Activated naive CD8-positive, alpha-beta T cell treated with anti-CD3 and anti-CD28 coated beads, Interleukin-2, amount 50 U/mL, for 24 hours (primary cell): ENCODE measurements around the gene STRA8.

Experiments used
- ATAC-seq: fragments of 150-1000 bp; cut with Tn5 transposase; one replicate; pipeline ENCODE4 v1.10.0; 2021
- DNase-seq: peaks from one replicate; pipeline ENCODE4 v3.0.0; 2021
- H3K27ac Mint-ChIP-seq: one replicate; pipeline ENCODE4 v1.8.0; 2021; ENCODE audit warnings: mild to moderate bottlenecking, mixed read lengths
- H3K27me3 Mint-ChIP-seq: one replicate; pipeline ENCODE4 v1.8.0; 2021; ENCODE audit warnings: mixed read lengths
- H3K36me3 Mint-ChIP-seq: one replicate; pipeline ENCODE4 v1.8.0; 2021; ENCODE audit warnings: low read depth, mixed read lengths
- H3K4me1 Mint-ChIP-seq: one replicate; pipeline ENCODE4 v1.8.0; 2021; ENCODE audit warnings: mixed read lengths
- H3K4me3 Mint-ChIP-seq: one replicate; pipeline ENCODE4 v1.8.0; 2021; ENCODE audit warnings: mild to moderate bottlenecking, moderate library complexity, mixed read lengths
- H3K9me3 Mint-ChIP-seq: one replicate; pipeline ENCODE4 v1.8.0; 2021; ENCODE audit warnings: mixed read lengths

STRA8 gene

DNA sequence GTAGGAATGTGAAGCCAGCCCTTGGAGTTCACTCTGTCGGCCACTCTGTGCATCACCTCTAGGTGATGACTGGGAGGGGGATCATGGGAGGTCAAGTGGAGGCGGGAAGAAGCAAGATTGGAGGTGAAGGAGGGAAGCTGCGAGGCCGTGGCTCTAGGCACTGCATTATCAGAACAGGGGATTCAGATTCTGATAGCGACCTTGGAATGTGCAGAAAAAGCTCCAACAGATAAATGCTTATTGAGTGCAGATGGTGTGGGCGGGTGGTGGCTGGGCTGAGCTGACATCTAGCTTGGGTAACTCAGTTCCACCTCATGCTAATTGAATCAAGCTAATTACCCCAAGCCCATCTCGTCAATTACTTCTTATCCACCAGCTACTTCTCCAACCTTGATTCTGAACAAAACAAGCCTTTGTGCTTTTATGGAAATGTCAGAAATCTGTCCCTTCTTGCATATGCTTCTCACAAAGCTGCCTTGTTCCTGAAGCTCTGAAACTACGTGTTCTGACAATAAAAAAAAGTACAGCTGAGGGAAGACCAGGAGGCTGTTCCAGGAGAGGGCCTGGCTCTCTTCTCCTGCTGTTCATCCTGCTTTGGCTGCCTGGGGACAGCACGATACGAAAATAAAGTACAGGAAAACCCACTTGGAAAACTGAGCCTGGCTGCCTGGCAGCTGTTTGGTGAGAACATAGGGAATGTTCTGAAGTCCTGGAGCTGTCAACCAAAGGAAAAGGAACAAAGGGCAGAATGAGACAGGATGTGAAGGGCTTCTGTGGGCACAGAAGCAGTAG lies 27.5 kb downstream of the STRA8 start:
- no peaks in the 10 kb centered on the region for H3K4me1 Mint-ChIP-seq
- peaks cover 10% of the 10 kb centered on the region for H3K9me3 Mint-ChIP-seq
- DNase-seq (no peak), ATAC-seq (no peak)
- H3K27ac Mint-ChIP-seq = no peak overlapping the region
- H3K36me3 Mint-ChIP-seq = no peaks in the 10 kb centered on the region
- H3K27me3 Mint-ChIP-seq = no peaks in the 10 kb centered on the region
- H3K4me3 Mint-ChIP-seq = no peak overlapping the region

DNA sequence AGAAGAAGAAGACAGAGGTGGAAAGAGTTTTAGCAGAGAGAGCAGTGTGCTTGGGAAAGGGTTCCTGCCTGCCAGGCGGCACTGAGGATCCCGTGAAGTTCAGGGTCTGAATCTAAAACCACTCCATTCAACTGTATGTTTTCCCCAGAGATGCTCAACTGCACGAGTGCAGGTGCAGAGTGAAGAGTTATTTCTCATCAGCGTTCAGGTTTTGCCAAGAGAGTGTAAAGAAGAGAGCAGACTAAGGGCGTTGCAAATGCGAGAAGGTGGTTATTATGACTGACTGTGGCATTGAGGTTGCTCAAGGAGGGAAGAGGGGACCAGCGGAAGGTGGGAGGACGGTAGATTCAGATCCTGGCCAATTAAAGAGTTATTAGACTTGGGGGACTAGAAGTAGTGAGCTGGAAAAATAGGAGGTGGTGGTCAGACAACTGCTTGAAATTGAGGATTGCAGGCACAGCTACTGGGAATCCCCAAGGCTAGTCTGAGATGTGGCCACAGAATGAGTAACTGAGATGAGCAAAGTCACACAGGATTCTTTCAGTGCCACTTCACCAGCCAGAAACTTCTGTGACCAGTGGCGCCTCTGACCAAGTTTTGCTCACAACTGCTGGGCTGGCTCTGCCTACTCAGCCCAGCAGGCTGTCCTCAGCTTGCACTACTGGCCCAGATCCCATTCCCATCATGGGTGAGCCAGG lies 29.1 kb downstream of the STRA8 start:
- Mint-ChIP-seq H3K36me3 (no peaks in the 10 kb centered on the region), H3K27ac (no peak overlapping the region), H3K27me3 (peaks cover under 1% of the 10 kb centered on the region), H3K9me3 (peaks cover 10% of the 10 kb centered on the region), H3K4me1 (no peaks in the 10 kb centered on the region), H3K4me3 (no peak overlapping the region)
- DNase-seq (no peak), ATAC-seq (no peak)

- ATAC-seq (no peak), DNase-seq (no peak)
- no peak overlapping the region for H3K27ac Mint-ChIP-seq
- no peaks in the 10 kb centered on the region for H3K36me3 Mint-ChIP-seq
- no peak overlapping the region for H3K4me3 Mint-ChIP-seq
- H3K4me1 Mint-ChIP-seq = no peaks in the 10 kb centered on the region
- peaks cover 7% of the 10 kb centered on the region for H3K27me3 Mint-ChIP-seq
- peaks cover 10% of the 10 kb centered on the region for H3K9me3 Mint-ChIP-seq
Measured at GRCh38 chr7:135263321-135263970, 29.8 kb downstream of the STRA8 start.

GRCh38 chr7:135265637-135266036 lies 32.0 kb downstream of the STRA8 start:
- Mint-ChIP-seq H3K9me3 (peaks cover 10% of the 10 kb centered on the region), H3K4me3 (no peak overlapping the region), H3K4me1 (no peaks in the 10 kb centered on the region), H3K27ac (no peak overlapping the region), H3K36me3 (no peaks in the 10 kb centered on the region), H3K27me3 (peaks cover 11% of the 10 kb centered on the region)
- ATAC-seq = no peak
- no peak for DNase-seq

- Mint-ChIP-seq H3K36me3 (no peaks in the 10 kb centered on the region), H3K4me1 (no peaks in the 10 kb centered on the region), H3K4me3 (no peak overlapping the region), H3K9me3 (peaks cover under 1% of the 10 kb centered on the region), H3K27me3 (peaks cover 13% of the 10 kb centered on the region), H3K27ac (no peak overlapping the region)
- DNase-seq (no peak), ATAC-seq (no peak)
Measured at GRCh38 chr7:135269921-135270320, 36.3 kb downstream of the STRA8 start.

DNA sequence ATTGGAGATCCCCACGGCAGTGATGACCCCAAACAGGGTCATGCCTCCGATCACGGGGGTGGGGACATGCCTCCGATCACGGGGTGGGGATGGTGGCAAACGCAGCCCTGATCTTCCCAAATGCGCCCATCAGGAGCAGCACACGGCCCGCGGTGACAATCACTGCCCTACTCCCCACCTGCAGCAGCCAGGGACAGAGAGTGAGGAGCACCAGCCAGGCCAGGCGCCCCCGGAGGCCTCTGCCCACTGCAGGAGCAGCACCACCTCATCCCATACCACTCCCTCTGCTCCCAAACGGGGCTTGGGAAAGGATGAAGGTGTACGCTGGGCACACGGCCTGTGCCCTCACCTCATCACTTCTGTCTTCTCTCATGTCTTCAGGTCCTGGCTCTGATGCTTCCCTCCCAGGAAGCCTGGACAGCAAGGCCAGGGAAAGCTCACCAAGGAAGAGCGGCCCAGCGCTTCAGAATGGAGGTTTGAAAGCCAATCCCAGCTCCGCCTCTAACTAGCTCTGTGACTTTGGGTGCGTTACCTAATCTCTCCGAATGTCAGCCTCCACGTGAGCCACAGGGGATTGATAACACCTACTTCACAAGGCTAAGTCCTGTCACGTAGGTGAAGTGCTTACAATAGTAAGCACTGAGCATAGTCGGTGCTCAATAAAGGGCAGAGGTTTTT lies 37.1 kb downstream of the STRA8 start:
- Mint-ChIP-seq H3K4me1 (no peaks in the 10 kb centered on the region), H3K27ac (no peak overlapping the region), H3K36me3 (no peaks in the 10 kb centered on the region), H3K4me3 (no peak overlapping the region), H3K9me3 (no peaks in the 10 kb centered on the region), H3K27me3 (peaks cover 13% of the 10 kb centered on the region)
- DNase-seq (no peak), ATAC-seq (no peak)

DNA sequence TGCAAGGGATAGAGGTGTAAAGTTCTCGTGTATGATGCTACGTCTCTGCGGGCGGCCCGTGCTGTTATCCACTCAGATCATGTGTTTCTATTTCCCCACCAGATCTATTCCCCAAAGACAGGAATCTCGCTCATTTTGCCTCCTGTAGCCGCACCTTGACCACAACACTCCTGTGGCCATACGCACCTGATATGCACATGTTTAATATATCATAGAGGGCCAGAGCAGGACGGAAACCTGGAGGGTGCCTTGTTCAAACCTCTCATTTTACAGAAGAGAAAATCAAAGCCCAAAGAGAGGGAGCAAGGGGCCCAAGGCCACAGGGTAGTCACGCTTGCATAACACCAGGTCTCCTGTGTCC lies 37.6 kb downstream of the STRA8 start:
- H3K4me3 Mint-ChIP-seq = no peak overlapping the region
- ATAC-seq (no peak), DNase-seq (no peak)
- no peak overlapping the region for H3K27ac Mint-ChIP-seq
- peaks cover 13% of the 10 kb centered on the region for H3K27me3 Mint-ChIP-seq
- H3K4me1 Mint-ChIP-seq = no peaks in the 10 kb centered on the region
- no peaks in the 10 kb centered on the region for H3K36me3 Mint-ChIP-seq
- no peaks in the 10 kb centered on the region for H3K9me3 Mint-ChIP-seq

DNA sequence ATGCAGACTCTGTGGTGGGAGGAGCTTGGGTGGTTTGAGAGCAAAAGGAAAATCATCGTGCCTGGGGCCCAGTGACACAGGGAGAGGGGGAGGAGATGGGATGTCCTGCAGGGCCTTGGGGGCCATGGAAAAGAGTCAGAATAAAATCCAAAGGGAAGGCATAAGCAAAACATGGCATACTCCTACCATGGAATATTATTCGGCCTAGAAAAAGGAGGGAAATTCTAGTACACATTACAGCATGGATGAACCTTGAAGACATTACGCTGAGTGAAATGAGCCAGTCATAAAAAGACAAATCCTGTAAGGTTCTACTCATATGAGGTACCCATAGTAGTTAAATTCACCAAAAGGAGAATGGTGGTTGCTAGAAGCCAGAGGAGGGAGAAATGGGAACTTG lies 38.7 kb downstream of the STRA8 start:
- H3K4me1 Mint-ChIP-seq = no peaks in the 10 kb centered on the region
- peaks cover 13% of the 10 kb centered on the region for H3K27me3 Mint-ChIP-seq
- H3K36me3 Mint-ChIP-seq = no peaks in the 10 kb centered on the region
- no peak overlapping the region for H3K27ac Mint-ChIP-seq
- H3K9me3 Mint-ChIP-seq = no peaks in the 10 kb centered on the region
- ATAC-seq (no peak), DNase-seq (no peak)
- H3K4me3 Mint-ChIP-seq = no peak overlapping the region

DNA sequence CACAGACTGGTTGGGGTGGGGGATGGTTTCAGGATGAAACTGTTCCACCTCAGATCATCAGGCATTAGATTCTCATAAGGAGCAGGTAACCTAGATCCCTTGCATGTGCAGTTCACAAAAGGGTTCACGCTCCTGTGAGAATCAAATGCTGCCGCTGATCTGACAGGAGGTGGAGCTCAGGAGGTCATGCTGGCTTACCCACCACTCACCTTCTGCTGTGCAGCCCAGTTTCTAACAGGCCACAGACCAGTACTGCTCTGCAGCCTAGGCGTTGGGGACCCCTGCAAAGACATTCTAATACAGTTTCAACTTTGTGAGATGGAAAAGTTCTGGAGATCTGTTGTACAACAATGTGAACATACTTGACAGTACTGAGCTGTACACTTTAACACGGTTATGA lies 39.9 kb downstream of the STRA8 start:
- Mint-ChIP-seq H3K27me3 (peaks cover 5% of the 10 kb centered on the region), H3K36me3 (no peaks in the 10 kb centered on the region), H3K9me3 (no peaks in the 10 kb centered on the region), H3K4me1 (no peaks in the 10 kb centered on the region), H3K4me3 (no peak overlapping the region), H3K27ac (no peak overlapping the region)
- DNase-seq (no peak), ATAC-seq (no peak)

DNA sequence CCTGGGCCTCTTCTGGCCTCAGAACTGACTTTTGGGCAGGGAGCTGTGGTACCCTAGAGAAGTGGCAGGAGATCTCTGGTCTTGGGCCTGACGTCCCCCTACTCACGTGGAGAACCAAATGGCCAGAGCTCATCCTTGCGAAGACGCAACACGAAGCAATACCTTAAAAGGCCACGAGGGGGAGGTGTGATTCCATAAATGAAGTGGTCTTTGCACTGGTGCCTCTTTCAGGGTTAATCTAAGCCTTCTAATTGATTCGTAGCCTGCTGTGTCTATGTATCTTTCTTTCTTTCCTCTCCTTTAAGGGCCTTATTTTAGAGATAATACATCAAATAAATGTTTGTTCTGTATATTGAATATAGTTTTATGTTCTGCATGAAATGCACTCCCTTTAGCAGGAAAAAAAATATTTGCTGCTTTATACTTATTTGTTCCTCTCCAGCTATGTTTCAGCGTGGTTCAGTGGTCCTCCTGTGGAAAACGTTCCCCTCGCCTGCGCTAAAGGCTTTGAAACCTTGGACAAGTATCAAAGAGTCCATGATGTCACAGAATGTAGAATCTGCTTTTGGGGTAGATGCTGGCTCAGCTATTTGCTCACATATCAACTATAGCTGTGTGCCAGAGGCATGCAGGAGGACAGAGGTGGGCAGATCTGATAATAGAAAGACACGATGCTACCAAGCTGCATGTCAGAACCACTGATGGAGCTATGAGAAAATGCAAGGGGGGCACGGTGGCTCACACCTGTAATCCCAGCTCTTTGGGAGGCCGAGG lies 41.0 kb downstream of the STRA8 start:
- no peak overlapping the region for H3K27ac Mint-ChIP-seq
- H3K27me3 Mint-ChIP-seq = peaks cover 10% of the 10 kb centered on the region
- no peaks in the 10 kb centered on the region for H3K36me3 Mint-ChIP-seq

GRCh38 chr7:135275971-135276580 lies 42.4 kb downstream of the STRA8 start:
- peaks cover 17% of the 10 kb centered on the region for H3K27me3 Mint-ChIP-seq
- no peak overlapping the region for H3K27ac Mint-ChIP-seq
- H3K4me1 Mint-ChIP-seq = no peaks in the 10 kb centered on the region
- H3K36me3 Mint-ChIP-seq = no peaks in the 10 kb centered on the region
- H3K9me3 Mint-ChIP-seq = no peaks in the 10 kb centered on the region
- DNase-seq (no peak), ATAC-seq (no peak)
- H3K4me3 Mint-ChIP-seq = no peak overlapping the region

More for the DNA sequence above, 41.0 kb downstream of the STRA8 start:
- Mint-ChIP-seq H3K9me3 (no peaks in the 10 kb centered on the region), H3K4me1 (no peaks in the 10 kb centered on the region), H3K4me3 (no peak overlapping the region)
- ATAC-seq = peak; percentile 76
- DNase-seq = peak; percentile 81

GRCh38 chr7:135277161-135277560 lies 43.5 kb downstream of the STRA8 start:
- Mint-ChIP-seq H3K4me1 (peaks cover 9% of the 10 kb centered on the region), H3K4me3 (no peak overlapping the region), H3K36me3 (no peaks in the 10 kb centered on the region), H3K27me3 (peaks cover 20% of the 10 kb centered on the region), H3K9me3 (no peaks in the 10 kb centered on the region), H3K27ac (no peak overlapping the region)
- no peak for DNase-seq
- no peak for ATAC-seq

DNA sequence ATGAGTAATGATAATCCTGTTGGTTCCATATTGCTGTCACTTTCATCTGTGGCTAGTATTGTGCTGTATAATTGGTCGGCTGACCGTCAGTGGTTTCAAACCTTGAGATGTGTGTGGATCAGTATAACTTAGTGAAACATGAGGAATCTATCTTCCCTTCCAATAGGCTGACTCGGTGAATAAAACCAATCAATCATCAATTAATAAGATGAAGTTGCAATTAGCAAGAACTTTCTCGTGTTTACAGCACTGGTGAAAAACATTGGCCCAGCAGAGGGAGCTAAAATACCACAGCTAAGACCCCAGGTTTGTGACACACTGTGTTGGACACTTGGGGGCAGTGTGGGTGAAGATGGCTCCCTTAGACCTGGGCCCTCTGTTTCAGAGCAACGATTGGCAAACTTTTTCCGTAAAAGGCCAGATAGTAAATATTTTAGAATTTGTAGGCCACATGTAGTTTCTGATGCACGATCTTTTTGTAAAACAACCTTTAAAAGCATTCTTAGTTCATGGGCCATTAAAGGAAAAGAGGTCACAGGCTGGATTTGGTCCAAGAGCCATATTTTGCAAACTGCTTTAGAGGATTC lies 47.8 kb downstream of the STRA8 start:
- Mint-ChIP-seq H3K9me3 (no peaks in the 10 kb centered on the region), H3K36me3 (no peaks in the 10 kb centered on the region), H3K27me3 (peaks cover 18% of the 10 kb centered on the region), H3K4me1 (peaks cover 17% of the 10 kb centered on the region), H3K27ac (no peak overlapping the region), H3K4me3 (no peak overlapping the region)
- peak; percentile 80 for DNase-seq
- peak; percentile 91 for ATAC-seq
